Measurements from ENCODE around the gene KLHDC7A.

Gene KLHDC7A

GRCh38 chr1:18511149-18511873 lies 30.6 kb downstream of the KLHDC7A start:
- no peak for ATAC-seq

DNA sequence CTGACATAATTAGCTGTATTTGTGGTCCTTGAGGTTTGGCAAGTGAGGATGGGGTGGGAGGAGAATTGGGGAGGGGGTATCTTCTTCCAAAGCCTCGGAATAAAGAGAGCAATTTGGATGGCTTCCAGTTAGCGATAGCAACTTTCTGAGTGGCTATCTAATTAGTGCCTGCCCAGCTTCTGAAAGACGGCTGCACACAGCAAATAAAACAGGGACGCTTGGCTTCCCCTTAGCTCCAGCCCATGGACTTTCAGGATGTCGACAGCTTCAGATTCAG lies 31.1 kb downstream of the KLHDC7A start:
- no peak for ATAC-seq

DNA sequence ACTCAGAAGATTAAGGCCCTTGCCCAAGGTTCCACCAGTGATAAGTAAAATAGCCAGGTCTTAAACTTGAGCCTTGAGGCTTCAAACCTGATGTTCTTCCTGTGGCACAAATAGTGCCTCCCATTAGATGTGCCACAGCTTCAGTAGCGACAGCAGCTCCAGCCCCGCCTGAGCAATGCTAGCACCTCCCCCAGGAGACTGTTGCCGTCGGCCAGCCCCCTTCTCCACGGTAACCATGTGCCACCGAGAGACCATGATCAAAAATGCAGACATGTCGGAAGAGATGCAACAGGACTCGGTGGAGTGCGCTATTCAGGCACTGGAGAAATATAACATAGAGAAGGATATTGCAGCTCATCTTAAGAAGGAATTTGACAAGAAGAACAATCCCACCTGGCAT lies 32.2 kb downstream of the KLHDC7A start:
- no peak for ATAC-seq

DNA sequence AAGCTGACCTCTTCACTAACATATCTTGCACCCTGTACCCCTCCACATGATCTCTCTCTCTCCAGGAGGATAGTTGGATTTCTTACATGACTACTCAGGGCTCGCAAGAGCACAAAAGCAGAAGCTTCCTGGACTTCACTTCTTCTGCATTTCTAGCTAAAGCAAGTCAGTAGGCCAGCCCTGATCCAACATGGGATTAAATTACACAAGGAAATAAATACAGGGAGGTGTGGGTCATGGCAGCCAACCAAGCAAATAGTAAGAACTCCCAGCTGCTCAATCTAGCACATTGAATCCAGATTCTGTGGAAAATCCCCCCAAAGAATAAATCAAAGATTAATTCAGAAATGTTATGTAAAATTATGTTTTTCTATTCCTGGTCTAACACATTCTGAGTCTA lies 33.3 kb downstream of the KLHDC7A start:
- ATAC-seq, result no peak

GRCh38 chr1:18515120-18515667 lies 34.5 kb downstream of the KLHDC7A start:
- no peak for ATAC-seq

- no peak for ATAC-seq
These were observed 35.7 kb downstream of the KLHDC7A start for GRCh38 chr1:18516473-18516872.

- no peak for ATAC-seq
These were observed 45.9 kb downstream of the KLHDC7A start for GRCh38 chr1:18526436-18527275.

GRCh38 chr1:18527514-18527913 lies 46.8 kb downstream of the KLHDC7A start:
- no peak for ATAC-seq

DNA sequence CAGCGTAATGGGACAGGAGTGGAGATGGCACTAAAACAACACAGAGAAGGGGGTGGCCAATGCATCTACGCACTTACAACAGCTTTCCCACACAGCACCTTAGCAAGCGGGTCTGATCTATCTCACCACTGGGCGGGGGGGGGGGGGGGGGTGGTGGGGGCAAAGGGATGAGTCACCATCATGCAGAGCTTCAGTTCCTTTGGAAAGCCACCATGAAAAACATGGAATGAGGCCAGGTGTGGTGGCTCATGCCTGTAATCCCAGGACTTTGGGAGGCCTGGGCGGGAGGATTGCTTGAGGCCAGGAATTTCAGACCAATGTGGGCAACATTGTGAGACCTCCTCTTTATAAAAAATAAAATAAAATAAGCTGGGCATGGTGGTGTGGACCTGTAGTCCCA lies 47.2 kb downstream of the KLHDC7A start:
- no peak for ATAC-seq

DNA sequence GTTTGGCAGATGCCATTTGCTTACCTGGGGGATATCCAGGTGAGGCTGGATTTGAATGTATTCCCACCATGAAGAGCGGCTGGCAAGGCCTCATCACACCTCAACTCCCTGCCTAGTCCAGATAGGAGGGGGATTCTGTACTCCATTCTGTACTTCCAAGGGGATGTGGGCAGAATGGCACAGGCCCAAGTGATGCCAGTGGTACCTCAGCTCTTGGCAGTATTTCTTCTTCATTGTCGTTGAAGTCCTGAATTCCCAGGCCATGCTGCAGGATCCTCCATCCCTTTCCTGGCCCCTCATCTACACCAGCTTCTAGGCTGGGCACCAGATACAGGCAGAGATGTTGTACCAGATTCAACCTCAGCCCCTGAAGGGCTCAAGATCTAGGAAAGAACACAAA lies 47.9 kb downstream of the KLHDC7A start:
- no peak for ATAC-seq

DNA sequence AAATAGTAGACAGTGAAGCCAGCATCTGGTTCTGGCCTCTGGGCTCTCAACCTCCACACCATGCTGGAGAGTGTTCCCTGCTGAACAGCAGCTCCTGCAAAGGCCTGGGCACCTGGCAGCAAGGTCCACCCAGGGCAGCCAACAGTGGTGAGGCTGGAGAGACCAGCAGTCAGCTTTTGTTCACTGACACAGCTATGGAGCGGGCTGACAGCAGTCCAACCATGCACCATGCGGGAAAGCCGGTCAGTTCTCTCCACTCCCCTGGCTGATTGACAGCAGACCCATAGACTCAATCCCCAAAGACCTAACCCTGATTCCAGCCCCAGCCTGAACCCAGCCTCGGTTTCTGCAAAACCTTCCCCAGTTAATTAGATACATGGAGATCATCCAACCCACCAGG lies 49.0 kb downstream of the KLHDC7A start:
- ATAC-seq, result no peak

DNA sequence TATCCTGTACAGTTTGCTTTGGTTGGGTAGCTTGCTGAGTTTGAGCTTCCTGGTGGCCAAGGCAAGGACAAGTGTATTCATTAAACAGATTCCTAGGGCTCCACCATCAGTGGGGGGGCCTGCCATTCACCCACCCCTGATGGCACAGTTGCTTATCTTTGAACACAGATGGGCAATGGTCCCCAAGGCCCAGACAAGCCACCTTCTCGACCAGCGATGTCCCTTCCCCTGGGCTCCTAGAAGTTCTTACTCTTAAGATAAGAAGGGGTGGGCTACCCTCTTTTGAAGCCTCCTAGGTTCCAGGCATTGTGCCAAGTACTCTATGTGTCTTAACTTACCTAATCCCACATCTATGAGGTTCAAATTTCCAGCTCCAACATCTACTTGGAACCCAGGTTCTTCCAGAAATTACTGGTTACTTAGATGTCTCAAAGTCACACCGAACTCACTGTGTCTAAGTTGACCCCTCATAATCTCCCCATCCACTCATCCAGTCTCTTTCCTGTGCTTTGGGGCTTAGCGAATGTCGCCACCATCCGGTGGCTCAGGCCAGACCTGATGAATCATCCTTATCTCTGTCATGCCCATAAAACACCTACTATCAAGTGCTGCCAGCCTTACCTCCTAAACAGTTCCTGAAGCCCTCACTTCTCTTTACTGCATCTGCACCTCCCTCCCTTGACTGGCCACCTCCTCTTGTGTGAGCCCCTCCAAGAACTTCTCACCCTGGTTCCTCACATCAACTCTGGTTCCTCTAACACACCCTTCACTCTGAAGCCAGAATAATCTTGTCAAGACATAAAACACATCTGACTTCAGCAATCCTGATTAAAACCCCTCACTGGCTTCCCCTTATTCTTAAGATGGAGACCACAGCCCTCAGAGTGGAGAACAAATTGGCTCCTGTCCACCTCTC lies 50.1 kb downstream of the KLHDC7A start:
- no peak for ATAC-seq

GRCh38 chr1:18531503-18531845 lies 50.7 kb downstream of the KLHDC7A start:
- ATAC-seq, result no peak

- no peak for ATAC-seq
These were observed 51.9 kb downstream of the KLHDC7A start for GRCh38 chr1:18532390-18533170.

GRCh38 chr1:18533259-18533658 lies 52.5 kb downstream of the KLHDC7A start:
- no peak for ATAC-seq

DNA sequence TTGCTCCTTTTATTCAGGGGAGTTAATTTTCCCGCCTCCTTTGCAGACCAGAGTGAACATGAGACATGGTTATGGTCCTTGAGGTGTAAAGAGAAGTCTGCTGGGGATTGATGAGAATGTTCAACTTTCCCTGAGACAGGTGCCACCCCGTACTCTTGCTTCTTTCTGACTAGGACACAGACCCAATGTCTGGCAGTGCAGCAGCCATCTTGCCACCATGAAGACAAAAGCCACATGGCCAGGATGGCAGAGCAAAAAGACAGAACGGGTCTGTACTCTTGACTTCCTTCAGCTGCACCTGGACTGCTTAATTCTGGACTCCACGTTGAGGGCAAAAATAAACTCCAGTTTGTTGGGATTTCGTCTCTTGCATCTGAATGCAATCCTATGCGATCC lies 54.1 kb downstream of the KLHDC7A start:
- no peak for ATAC-seq
